Spleen (tissue), 7 donors: ENCODE results near the gene SGIP1.

Source experiments
- CTCF ChIP-seq, 11 experiments: fragments of 200-600 bp in 7 of 11; fragments of 450-650 bp in 4 of 11; sonication (generic) in 4 of 11; IDR thresholded peaks in 8 of 11; conservative IDR thresholded peaks in 3 of 11; 1 replicate in 7 of 11; 2 replicates in 4 of 11; pipeline versions ENCODE4 v1.4.0 to v1.8.0; 2016 to 2021; ENCODE audit warnings: antibody characterized with exemption in 11 of 11, inconsistent platforms in 4 of 11, mild to moderate bottlenecking in 1 of 11
- POLR2A ChIP-seq, 3 donors: fragments of 450-650 bp; IDR thresholded peaks; one replicate each; pipeline ENCODE4 v1.5.1; 2017; ENCODE audit warnings: antibody characterized with exemption in 3 of 3, mild to moderate bottlenecking in 1 of 3
- donor health status: DM: no; HTN: no; CAD: no; lungs with moderate emphysema.
- donor health status: DM: no; HTN: no; CAD: no.
- donor health status: DM: no; HTN: no; CAD: no.

- TF ChIP-seq CTCF (IDR thresholded peaks at IDR 0.05 in 8 of 11, conservative IDR thresholded peaks at IDR 0.05 in 3 of 11) (no peak), POLR2A (IDR thresholded peaks at IDR 0.05) (no peak)
These were observed 8.4 kb downstream of the SGIP1 start for GRCh38 chr1:66542314-66542713.
